PC-9 (cell line): ENCODE results near the gene OIT3.

Experiments used
- EZH2 ChIP-seq: fragments of 200-600 bp; sonication (generic); IDR thresholded peaks from 2 replicates; pipeline ENCODE4 v1.8.0; 2017; ENCODE audit warnings: antibody characterized with exemption, low read depth
- TF ChIP-seq, protein P1 (sequence below): fragments of 200-600 bp; sonication (generic); conservative IDR thresholded peaks from 2 replicates; pipeline ENCODE4 v1.6.1; 2017; ENCODE audit warnings: mixed run types, antibody characterized with exemption, mild to moderate bottlenecking, moderate library complexity

GRCh38 chr10:72885953-72886352 is 7.6 kb upstream of the OIT3 start:
- TF ChIP-seq, protein P1, sequence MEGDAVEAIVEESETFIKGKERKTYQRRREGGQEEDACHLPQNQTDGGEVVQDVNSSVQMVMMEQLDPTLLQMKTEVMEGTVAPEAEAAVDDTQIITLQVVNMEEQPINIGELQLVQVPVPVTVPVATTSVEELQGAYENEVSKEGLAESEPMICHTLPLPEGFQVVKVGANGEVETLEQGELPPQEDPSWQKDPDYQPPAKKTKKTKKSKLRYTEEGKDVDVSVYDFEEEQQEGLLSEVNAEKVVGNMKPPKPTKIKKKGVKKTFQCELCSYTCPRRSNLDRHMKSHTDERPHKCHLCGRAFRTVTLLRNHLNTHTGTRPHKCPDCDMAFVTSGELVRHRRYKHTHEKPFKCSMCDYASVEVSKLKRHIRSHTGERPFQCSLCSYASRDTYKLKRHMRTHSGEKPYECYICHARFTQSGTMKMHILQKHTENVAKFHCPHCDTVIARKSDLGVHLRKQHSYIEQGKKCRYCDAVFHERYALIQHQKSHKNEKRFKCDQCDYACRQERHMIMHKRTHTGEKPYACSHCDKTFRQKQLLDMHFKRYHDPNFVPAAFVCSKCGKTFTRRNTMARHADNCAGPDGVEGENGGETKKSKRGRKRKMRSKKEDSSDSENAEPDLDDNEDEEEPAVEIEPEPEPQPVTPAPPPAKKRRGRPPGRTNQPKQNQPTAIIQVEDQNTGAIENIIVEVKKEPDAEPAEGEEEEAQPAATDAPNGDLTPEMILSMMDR, result no peak
- no peak for TF ChIP-seq EZH2
